ENCODE results near the gene WHAMM. TPM values are rescaled to one million over a fixed set of nuclear protein-coding genes. Genes with fewer than 3 reads are reported as not detected.
"Not testable (repeated sequence)": the region's sequence is repeated elsewhere in the genome, so short reads cannot be mapped to it uniquely, and the experiment has no call there.

The WHAMM gene
- total RNA-seq, 1 donor from 2014 or later = 4.5 TPM

DNA sequence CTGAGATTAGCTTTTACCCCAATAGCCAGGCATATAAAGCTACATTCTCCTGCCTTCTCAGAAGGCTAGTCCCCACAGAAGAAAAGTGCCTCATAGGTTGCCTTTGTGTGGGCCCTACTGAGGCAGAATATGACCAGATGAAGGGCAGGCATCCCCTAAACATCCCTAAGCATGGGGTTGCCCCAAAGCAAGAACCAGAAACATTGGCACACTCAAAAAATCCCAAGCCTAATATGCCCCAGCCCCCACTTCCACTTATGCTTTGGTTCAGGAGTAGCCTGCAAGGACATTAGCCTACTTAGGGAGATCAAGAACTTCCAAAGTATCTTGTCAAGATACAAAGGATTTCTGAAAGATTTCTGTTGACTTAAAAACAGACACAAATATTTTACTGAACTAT is 29.7 kb downstream of the WHAMM start:
- no peak for DNase-seq

DNA sequence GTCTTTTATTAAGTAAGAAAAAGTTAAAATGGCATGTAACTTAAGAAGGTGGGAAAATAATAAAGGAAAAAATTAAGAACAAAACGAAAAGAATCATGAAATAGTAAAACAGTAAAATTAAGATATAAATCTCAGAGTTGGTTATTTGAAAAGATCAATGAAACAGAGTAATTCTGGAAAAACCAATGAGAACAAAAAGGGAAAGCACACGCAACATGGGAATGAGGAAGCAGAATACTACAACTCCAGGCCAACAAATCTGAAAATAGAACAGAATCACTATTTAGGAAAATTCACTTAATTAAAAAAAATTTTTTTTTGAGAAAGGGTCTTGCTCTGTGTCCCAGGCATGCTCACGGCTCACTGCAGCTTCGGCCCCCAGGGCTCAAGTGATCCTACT is 30.7 kb downstream of the WHAMM start:
- DNase-seq = no peak

DNA sequence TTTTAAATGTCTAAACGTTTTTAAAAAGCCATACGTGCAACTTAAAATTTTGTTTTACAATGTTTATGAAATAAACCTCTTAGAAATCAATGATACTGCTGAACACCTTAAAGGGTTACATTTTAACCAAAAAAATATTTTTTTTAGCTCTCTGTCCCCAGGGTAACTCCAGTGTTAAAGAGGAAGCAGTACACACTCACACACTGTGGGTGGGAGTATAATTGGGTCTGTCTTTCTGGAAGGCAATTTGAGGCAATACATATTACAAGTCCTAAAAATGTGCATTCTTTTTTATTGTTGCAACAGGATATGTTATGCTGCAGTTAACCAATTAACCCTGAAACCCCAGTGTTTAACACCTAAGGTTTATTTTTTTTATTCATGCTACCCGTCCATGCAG is 34.1 kb downstream of the WHAMM start:
- DNase-seq = no peak

DNA sequence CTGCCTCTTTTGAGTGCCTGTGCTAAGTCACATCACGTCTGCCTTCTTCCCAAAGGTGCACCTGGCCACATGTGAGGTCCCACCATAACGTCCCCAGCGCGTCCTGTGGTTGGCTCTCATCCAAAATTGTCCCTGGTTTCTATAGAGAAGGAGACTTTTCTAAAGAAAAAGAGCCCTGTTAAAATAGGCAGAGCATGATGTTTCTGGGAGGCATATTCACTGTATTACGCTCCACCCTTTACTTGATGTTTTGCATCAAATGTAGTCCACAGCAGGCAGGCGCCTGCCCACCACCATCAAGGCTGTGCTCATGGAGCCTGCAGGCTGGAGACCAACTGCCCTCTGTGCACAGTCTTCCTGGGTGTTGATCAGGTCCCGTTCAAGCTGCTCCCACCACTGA is 36.3 kb downstream of the WHAMM start:
- DNase-seq = no peak

DNA sequence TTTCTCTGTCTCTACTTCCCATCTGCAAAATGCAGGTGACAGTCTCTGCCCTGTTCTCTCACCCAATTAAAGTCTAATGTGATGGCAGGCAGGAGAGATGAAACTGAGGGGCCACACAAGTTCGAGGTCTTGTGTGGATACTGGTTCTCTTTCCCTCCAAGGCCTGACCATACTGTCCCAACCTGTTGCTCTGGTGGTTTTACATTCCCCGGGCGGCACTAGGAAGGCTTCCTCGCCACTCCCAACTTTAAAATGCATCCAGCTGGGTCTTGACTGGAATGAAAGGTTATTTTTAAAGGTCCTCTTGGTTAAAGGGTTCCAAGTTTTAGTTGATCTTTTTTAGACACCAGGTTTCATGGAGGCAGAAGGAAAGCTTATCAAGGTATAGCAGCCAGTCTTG is 37.2 kb downstream of the WHAMM start:
- no peak for DNase-seq

DNA sequence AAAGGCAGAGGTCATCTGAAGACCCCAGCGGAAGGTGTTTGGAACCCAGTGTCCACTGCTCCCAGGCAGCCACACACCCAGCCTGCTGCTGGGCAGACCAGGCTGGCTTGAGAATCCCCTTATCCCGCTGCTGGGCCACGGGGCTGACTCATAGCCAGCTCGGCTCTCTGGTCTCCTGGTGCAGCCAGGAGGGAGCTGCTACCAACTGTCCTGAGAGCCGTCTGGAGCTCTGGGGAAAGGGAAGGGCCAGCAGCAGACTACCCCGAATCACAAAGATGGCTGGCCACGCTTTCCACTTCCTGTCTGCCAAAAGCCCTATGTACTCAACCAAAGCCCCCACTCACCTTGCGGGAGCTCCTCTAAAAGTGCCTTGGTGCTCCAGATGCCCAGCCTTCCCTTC is 38.3 kb downstream of the WHAMM start:
- DNase-seq = no peak

DNA sequence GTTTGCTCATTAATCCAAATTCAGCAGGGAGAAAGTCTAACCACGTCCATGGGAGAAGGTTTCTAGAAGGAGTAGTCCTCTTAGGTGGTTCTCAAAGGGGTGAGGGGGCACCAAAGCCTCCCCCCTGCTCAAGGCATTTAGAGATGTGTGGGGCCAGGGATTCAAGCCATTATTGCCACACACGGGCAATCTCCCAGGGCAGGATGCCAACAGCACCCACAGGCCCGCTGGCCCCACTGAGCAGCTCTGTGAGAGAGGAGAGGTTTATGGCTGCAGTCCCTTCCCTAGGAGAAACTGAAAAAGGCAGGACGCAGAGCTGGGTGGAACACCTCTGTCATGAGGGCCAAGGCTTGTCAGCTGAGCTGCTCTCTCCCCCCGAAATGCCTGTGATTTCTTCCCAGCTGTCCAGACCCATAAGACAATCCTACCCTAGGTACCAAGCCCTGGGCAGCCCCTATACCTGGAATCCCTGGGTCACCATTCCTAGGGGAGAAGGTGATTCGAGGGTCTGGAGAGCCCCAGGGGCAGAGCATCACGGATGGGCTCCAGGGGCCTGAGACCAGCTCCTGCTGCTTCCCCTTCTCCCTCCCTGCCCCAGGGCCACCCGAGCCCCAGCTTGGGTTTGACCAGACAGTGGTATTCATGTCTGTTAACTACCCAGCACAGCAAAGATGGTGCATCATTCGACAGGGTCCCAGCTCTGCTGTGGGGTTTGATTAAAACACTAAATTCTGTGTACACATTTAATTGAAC is 39.0 kb downstream of the WHAMM start:
- DNase-seq = no peak

DNA sequence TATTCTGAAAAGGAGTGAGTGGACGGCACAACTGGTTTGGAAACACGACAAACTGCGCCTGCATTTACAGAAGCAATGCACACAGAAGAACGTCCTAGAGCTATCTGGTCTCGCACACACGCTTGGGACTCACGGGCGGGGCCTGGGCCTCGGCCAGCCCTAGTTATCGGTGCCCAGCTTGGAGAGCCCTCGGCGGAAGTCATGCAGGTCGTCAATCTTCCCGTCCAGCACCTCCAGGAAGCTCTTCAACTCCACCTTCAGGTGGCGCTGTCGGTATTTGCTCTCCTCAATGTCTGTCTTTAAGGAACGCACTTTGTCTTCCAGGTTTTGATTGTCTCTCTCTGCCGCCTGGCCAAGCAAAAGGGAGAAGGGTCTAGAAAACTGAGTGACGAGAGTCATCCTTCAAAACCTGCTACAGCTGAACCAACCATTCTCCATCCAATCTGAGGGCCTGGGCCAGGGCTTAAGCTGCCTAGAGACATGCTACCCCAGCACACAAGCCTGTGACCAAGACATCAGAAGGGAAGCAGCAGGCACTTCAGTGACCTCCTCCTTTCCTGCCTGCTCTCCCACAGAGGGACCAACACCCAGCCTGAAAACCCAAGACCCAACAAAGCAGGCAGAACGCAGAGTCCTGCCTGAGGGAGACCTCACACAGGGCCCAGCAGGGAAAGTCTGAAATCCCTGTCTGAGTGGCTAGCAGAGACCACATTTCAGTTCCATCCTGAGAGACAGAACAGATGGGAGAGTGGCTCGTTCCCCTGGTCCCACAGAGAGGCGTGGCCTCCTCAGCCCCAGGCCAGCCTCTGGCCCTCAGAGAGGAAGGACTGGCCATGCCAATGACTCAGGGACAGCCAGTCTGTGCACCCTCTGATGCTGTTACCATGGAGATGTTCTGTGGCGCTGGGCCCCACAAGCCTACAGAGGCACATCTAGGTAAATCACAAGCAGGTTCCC is 40.4 kb downstream of the WHAMM start:
- DNase-seq = no peak

DNA sequence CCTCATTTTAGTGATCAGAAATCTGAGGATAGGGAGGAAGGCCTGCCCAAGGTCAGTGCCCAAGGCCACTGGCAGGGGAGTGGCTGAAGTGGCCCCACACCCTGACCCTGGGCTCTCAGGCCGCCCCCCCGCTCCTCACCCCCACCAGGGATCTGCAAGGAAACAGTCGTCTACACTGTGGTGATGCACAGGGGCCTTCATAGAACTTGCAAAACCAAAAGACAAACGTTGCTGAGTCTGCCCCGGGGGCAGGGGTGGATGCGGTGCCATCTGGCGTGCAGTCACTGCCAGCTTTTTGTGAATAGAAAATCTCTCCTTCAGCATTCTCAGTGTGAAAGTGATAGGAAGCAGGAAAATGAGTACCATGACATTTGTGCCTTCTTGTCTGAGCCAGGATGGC is 41.3 kb downstream of the WHAMM start:
- no peak for DNase-seq

DNA sequence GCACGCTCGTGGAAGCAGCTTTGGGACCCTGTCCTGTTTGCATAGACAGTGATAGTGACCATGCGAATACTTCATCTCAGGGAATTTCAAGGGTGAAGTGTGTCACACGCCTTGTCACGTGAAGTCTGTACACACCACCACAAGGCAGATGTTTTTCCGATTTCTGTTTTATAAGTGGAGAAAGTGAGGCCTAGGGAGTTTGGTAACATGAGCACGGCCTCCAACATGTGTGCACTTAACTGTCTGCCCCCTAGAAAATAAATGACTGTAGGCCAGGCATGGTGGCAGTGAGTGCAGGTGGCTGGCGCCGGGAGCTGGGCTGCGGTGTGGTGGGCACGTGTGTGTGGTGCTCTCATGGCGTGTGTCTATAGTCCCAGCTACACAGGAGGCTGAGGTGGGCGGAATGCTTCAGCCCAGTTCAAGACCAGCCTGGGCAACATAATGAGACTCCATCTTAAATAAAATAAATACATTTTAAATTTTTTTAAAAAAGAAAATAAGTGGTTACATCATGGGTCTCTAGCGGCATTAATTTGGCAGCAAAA is 42.0 kb downstream of the WHAMM start:
- no peak for DNase-seq

DNA sequence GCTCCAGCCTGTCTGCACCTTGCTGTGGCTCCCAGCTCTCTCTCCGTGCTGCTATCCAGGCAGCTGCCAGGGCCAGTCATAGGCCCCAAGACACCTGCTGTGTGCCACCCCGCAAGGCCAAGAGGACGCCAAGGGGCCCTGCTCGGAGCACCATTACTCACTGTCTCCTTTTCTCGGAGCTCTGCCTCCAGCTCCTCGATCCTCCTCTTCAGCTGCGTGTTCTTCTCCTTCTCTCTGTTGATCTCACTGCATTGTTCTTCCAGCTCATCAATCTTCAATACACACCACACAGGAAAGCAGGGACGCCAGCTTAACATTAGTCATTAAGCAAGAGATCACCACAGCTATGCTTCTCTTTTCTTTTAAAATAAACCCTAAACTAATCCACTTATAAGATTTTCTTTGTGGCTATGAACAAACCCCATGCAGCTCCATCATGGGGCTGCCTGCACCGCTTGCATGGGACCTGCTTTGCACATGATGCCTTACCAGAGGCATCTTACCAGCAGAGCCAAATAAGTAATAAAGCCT is 42.6 kb downstream of the WHAMM start:
- DNase-seq = no peak

DNA sequence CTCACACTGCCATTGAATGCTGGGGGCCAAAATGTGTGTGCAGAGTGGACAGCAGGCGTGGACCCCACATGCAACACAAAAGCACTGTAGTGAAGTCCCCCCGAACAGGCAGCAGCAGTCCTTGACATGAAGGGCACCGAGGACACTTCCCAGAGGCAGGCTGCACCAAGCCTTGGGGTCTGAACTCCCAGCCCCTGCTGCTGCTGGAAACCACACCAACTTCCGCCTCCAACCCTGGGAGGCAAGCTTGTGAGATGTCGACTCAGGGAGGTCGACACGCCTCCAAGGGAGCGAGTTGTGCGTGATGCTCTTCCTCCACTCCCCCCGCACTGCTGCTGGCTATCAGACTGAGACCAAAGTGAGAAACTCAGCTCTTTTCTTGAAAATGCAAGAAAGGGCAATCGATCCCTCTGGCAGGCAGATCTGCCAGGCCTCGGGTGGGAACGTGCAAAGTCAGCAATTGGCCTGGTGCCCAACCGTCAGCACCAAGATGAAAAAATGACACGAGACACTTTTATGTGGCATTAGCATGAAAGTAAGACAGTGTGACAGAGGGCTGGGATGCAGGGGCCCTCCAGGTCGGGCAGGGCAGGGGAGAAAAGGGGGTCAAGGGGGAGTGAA is 43.6 kb downstream of the WHAMM start:
- DNase-seq = no peak

DNA sequence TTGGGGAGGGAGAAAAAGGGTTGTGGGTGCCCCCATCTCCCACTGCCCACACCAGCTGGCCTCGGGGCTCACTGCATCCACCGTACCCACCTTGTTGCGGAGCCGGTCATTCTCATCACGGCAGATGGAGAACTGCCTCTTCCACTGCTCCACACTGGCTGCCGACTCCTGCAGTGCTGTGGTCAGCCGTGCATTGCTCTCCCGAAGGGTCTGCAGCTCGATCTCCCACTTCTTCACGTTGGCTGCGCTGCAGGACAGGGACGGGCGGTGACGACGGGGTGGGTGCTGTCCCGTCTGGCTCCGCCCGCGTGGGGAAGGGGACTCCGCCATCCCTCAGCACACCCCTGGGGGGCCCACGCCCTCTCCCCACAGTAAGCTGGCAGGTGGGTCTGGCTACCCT is 45.1 kb downstream of the WHAMM start:
- DNase-seq = no peak

DNA sequence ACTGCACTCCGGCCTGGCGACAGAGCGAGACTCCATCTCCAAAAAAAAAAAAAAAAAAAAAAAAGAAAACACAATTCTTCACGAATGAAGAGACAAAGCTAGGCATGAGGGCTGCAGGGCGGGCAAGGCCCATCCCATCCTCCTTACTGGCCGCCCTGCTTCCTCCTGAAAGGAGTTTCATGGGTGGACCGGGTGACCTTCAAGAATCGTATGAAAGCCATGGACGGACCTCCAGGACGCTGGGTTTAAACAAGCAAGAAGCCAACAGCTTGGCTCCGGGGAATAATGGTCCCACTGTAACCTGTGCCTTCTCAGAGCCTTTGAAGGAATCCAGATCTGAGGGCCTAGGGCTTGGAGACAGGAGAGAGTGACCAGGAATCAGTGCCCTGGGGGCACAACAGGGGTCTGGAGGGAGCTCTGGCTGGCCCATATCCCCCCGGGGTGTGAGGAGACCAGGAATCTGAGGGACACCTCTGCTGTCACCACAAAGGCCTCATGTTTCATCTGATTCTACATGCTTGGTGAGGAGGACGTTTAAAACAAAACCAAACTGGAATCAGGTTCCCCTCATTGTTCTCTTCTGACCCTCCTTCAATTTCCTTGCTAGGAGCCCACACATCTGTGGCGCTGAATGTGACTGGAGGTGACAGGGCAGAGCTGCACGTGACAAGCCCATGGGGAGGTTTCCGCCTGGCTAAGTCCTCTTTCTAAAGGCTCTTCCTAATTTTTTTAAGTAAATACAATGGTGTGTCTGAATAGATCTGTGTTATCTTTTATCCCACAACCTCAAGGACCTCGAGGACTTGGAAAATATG is 46.1 kb downstream of the WHAMM start:
- DNase-seq = no peak

DNA sequence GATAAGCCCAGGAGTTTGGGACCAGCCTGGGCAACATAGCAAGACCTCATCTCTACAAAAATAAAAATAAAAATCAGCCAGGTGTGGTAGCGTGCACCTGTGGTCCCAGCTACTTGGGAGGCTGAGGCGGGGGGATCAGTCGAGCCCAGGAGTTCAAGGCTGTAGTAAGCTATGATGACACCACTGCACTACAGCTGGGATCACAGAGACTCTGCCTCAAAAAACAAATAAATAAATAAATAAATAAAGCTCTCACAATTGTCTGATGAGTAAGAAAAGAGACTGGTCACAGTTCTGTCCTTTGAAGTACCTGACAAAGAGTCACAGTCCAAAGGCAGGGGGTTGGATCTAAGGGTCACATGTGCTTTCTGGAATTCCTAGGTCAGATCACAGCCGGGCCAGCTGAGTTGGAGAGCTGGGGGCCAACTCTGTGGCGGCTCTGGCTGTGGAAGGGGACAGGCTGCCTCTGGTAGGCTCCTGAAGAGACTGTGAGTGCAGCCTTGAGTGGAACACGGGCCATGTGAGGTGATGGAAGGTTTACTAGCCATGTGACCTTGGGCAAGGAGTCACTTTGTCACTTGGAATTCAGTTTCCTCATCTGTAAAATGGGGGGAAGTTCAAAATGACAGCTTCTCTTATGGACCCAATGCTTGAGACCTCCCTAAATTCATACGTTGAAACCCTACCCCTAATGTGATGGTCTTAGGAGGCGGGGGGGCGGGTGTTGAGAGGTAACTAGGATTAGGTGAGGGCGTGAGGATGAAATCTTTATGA is 47.2 kb downstream of the WHAMM start:
- DNase-seq = no peak

DNA sequence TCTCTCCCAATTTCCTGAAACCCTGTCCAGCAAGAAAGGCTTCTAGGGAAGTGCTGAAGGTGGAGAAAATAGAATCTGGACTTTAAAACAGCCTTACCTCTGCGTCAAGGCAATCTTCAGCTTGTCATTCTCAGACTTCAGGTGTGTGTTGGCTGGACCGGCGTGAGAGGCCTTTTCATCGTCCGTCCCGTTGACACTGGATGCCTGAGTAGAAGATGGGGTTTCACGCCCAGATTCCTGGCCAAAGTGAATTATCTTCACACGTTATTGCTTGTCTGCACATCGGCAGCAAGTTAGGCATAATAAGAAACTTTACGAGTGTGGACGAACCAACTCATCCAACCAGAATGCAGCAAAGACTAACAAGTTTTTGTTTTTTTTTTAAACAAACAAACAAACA is 49.5 kb downstream of the WHAMM start:
- DNase-seq = no peak

DNA sequence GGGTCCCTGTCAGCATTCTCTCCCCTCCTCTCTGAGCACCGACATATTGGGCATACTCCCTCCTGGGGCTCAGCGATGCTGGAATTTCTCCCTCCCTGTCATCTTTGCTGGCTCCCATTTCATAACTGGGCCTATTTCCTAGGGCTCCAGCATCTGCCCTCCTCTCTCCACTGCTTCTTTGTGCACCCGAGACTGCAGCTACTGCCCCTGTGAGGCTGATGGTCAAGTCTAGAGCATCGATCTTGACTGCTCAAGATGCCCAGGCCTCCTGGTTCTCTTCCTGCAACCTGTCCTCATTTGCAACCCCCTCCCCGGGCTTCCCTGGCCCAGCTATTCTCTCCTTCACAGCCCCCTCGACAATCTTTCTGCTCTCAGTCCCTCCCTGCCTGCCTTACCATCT is 53.5 kb downstream of the WHAMM start:
- DNase-seq = no peak

DNA sequence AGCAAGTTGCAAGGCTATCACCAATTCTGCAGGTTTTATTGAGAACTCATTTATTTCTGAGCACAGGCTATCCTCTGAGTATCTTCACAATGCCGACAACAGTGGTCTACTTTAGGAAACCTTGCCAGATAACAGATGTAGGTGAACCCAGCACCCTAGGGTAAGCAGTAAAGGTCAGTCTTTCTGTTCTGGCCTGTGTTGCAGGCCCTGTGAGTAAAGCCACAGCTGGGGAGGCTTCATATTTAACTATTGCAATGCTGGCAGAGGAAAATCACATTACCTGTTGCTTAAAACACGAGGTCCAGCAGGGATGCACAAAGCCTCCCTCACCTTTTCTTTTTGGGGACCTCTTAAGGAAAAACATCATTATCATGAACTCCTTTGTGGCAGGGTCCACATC is 55.5 kb downstream of the WHAMM start:
- no peak for DNase-seq

DNA sequence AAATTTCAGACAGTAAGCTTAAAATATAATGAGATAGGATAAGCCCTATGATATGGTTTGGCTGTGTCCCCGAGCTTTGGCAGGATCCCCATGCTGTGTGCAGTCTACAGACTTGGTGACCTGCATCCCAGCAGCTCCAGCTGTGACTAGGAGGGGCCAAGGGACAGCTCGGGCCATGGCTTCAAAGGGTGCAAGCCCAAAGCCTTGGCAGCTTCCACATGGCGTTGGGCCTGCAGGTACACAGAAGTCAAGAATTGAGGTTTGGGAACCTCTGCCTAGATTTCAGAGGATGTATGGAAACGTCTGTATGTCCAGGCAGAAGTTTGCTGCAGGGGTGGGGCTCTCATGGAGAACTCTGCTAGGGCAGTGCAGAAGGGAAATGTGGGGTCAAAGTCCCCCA is 56.2 kb downstream of the WHAMM start:
- not testable (repeated sequence) for DNase-seq

DNA sequence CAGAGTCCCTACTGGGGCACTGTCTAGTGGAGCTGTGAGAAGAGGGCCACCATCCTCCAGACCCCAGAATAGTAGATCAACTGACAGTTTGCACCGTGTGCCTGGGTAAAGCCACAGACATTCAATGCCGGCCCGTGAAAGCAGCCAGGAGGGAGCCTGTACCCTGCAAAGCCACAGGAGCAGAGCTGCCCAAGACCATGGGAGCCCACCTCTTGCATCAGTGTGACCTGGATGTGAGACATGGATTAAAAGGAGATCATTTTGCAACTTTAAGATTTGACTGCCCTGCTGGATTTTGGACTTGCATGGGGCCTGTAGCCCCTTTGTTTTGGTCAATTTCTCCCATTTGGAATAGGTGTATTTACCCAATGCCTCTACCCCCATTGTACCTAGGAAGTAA is 56.6 kb downstream of the WHAMM start:
- DNase-seq = not testable (repeated sequence)

DNA sequence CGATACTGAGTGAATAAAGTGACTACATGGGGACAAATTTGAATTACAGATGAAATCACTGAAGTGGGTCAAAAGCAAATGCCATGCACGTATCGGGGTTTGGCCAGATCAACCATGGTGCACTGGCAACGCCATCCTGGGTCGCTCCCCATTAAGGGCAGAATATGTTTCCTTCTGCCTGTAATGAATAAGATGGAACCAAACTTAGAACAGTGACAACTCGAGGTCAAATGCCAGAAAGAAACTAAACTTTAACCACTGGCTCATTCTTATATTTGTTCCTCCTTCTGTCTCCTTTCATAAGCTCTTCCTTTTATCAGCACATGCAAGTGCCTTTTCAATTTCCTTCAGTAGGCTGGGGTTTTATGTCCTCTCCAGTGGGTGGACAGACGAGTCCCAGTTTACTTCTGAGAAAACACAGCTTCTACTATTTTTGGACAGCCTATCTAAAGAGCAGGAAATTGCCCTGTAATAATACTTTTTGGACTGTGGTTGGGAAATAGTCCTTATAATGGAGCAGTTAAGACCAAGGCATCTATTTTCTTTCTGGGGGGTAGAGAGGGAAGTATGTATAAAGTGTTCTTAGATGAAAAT is 61.4 kb downstream of the WHAMM start:
- no peak for DNase-seq

All from occipital lobe (tissue), 2 donors.